GM21381 (cell line): ENCODE data around the gene EXOC7.
"Not testable (repeated sequence)": the region's sequence is repeated elsewhere in the genome, so short reads cannot be mapped to it uniquely, and the experiment has no call there.

Source experiments
- ATAC-seq: cut with Tn5 transposase; IDR thresholded peaks from one replicate; pipeline ENCODE4 v1.9.1; 2021; ENCODE audit warnings: mild to moderate bottlenecking, moderate library complexity; ENCODE audit not compliant: unreplicated experiment

EXOC7 gene

GRCh38 chr17:76048711-76049110, 54.9 kb downstream of the EXOC7 start:
- ATAC-seq: no peak

- no peak for ATAC-seq
Observed at GRCh38 chr17:76048025-76048605, 55.5 kb downstream of the EXOC7 start.

GRCh38 chr17:76046064-76046463, 57.5 kb downstream of the EXOC7 start:
- ATAC-seq: no peak

GRCh38 chr17:76044475-76045007, 59.0 kb downstream of the EXOC7 start:
- ATAC-seq: not testable (repeated sequence)

GRCh38 chr17:76042868-76043267, 60.7 kb downstream of the EXOC7 start:
- ATAC-seq: not testable (repeated sequence)

- ATAC-seq: no peak
Observed at GRCh38 chr17:76040376-76040775, 63.2 kb downstream of the EXOC7 start.

- ATAC-seq: no peak
Observed at GRCh38 chr17:76039121-76039520, 64.5 kb downstream of the EXOC7 start.

GRCh38 chr17:76038050-76038449, 65.5 kb downstream of the EXOC7 start:
- ATAC-seq: no peak

- no peak for ATAC-seq
Observed at GRCh38 chr17:76036497-76037261, 66.9 kb downstream of the EXOC7 start.

GRCh38 chr17:76034428-76035350, 68.9 kb downstream of the EXOC7 start:
- ATAC-seq: no peak

GRCh38 chr17:76033139-76033538, 70.4 kb downstream of the EXOC7 start:
- ATAC-seq: no peak

- no peak for ATAC-seq
Observed at GRCh38 chr17:76032780-76033108, 70.8 kb downstream of the EXOC7 start.

GRCh38 chr17:76032073-76032779, 71.4 kb downstream of the EXOC7 start:
- no peak for ATAC-seq
